Activated CD4-positive, CD25-positive, alpha-beta regulatory T cell treated with anti-CD3 and anti-CD28 coated beads, Interleukin-2, amount 50 U/mL, for 16 hours (primary cell): ENCODE measurements around the gene PALB2.
A peak's percentile ranks its signal among the peaks of the same experiment; 100 is the strongest.
"Not testable (repeated sequence)": the region's sequence is repeated elsewhere in the genome, so short reads cannot be mapped to it uniquely, and the experiment has no call there.

Source experiments
- DNase-seq: peaks from one replicate; pipeline ENCODE4 v3.0.0-alpha.2; 2020; ENCODE audit warnings: low read depth, low spot score

Gene PALB2

DNA sequence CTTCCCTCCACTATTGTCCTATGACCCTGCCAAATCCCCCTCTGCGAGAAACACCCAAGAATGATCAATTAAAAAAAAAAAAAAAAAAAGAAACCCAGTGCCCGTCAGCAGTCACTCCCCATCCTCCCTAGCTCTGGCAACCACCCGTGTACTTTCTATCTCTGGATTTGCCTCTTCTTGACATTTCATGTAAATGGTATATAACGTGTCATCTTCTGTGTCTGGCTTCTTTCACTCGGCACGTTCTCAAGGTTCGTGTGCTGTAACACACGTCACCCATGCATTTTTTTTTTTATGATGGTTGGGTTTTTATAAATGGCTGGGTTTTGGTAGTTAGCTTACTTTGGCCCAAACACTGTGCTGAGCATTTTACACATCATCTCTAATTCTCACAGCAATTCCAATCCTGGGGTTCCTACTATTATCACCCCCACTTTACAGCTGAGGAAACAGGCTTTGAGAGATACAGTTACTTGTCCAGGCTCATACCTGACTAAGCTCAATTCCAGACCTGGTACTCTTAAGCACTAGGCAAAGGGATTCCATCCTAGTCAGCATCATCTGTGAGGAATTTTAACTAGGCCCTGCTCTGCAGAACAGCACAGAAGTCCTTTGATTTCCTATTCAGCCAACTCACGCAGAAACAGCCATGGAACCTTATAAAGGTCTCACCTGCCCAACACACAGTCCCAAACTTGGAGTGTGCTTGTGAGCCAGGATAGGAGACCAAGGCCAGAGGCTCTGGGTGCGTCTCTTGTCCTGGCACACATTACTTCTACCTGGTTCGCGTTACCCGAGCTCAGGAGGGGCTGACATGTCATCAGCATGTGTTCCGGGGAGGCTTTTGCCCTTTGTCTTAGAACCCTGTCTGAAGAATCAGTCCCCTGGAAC is 56.7 kb downstream of the PALB2 start:
- no peak for DNase-seq

DNA sequence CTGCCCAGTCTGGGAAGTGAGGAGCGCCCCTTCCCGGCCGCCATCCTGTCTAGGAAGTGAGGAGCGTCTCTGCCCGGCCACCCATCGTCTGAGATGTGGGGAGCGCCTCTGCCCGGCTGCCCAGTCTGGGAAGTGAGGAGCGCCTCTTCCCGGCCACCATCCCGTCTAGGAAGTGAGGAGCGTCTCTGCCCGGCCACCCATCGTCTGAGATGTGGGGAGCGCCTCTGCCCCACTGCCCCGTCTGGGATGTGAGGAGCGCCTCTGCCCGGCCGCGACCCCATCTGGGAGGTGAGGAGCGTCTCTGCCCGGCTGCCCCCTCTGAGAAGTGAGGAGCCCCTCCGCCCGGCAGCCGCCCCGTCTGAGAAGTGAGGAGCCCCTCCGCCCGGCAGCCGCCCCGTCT is 57.8 kb downstream of the PALB2 start:
- not testable (repeated sequence) for DNase-seq

DNA sequence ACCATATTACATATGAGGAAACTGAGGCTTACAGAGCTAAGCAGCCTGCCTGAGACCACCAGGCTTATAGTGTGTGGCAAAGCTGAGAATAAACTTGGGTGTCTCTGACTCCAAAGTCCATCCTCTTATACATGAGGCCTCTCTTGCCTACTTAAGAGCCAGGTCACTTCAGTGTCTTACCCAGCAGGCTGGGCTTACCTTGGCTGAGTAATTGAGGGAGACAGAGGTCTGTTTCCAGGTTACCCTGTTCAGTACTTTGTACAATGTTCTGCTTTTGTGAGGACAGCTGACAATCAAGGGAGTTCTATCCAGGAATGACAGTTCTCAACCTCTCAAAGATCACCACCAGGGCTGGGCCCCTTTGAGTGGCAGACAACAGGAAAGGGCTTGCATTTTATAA is 59.3 kb downstream of the PALB2 start:
- no peak for DNase-seq

DNA sequence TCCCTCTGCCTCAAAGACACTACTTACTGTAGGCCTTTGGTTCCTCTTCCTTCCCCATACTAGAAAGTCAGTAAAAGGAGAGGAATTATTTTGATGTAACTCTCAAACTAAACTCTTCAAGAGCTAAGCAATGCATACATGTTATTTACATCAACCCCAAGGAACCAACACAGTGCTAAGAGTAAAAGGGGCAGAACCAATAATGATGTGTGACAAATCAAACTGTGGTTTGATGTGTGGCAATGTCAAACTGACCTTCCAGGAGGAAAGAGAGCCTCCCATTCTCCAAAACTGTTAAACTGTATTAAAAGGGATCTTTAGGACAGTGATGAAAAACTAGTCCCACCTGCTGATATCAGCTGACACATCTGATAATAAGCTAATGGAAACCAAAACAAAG is 60.7 kb downstream of the PALB2 start:
- no peak for DNase-seq

DNA sequence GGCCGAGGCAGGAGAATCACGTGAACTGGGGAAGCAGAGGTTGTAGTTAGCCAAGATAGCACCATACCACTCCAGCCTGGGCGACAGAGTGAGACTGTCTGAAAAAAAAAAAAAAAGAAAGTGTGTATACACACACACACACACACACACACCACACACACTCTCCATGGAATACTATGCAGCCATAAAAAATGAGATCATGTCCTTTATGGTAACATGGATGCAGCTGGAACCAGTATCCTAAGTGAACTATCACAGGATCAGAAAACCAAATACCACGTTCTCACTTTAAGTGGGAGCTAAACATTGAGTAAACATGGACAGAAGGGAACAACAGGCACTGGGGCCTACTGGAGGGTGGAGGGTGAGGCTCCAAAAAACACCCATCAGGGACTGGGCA is 61.7 kb downstream of the PALB2 start:
- DNase-seq = no peak

DNA sequence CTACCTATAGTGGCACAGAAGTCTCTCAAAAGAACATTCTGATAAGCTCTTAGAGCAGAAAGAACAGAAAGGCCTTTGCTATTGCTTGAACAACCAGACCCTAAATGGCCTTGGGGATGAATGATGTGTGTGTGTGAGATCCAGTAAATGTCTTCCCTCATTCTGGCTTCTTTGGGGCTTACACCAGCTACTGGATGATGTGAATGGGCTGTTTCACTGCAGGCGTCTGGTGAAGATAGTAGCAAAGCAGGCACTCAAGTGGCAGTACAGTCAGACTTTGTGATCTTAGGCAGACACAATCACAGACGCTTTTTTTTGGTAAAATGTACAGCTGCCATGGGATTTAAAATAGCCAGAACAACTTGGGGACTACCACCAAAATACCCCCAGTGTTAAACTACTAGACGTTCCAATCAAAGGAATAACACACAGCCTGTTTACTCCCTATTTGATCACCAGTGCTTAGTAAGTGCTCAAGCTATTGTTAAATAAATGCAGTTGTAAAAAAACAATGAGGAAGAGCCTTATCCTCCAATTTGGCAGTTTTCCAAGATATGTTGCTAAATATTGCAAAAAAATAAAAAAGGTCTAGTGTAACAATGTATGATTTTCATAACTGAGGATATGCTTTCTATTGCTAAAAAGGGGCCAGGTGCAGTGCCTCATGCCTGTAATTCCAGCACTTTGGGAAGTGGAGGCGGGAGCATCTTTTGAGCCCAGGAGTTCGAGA is 62.8 kb downstream of the PALB2 start:
- no peak for DNase-seq

DNA sequence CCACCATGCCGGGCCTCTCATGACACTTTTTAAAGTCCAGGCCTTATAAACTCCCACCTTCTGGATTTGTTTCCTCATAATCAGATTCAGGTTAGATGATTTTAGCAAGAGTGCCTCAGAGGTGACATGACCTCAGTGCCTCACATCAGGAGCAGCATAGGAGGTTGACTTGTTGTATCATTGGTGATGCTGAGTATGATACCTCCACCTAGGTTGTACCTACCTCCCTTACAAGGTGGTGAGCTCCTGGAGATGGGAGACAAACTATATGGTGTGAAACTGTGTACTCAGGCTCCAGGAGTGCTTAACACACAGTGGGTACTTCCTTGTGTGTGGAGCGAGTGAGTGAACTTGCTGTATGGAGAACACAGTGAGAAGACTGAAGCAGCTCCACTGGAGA is 63.6 kb downstream of the PALB2 start:
- no peak for DNase-seq

DNA sequence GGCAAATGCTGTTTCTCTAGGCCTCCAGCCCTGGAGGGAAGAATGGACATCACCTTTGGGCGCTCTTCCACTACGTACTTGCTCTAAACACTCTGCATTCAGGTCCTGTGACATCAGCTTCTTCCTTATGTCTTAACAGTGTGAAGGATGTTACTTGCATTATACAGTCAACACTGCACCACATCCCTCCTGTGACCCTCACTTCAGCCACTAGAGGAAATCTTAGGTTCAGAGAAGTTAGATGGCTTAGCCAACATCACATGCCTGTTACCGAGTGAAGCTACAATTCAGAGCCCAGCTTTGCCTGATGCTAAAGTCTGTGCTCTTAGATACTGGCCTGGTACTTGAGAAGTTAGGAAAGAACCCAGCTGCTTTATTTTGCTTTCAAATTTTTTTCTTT is 65.3 kb downstream of the PALB2 start:
- DNase-seq = no peak

DNA sequence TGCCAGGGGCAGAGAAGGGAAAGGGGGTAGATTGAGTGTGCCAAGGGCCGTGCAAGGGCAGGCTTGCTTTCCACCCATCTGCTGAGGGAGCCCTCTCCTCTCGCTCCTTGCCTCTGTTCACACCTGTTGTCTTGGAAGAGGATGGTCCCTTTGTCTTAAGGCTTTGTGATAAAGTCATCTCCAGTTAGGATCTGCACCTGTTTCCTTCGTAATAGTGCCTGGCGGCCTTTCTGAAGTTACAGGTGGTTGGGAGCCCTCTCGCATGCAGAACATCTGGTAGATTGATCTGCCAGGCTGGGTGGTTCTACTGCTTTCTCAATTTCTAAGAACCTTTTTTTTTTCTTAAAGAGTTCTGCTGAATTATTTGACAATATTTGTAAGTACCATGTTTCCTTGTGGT is 67.3 kb downstream of the PALB2 start:
- DNase-seq = no peak

DNA sequence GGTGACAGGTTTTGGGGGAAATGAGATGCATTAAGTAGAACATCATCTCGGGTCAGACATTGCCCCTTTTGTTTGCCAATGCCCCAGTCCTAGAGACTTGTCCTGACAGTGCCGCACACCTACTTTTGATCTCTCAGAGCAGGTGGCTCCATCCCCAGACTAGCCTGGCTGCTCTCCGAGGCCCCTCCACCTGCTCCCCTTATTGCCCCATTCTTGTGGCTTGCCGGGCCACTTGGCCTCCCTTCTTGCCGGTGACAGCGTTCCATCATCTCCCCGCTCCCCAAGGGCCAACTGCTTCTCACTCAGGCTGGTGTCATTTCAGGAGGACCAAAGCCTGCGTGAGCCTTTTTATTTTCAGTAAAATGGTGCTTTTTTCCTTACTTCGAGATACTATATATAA is 68.7 kb downstream of the PALB2 start:
- no peak for DNase-seq

DNA sequence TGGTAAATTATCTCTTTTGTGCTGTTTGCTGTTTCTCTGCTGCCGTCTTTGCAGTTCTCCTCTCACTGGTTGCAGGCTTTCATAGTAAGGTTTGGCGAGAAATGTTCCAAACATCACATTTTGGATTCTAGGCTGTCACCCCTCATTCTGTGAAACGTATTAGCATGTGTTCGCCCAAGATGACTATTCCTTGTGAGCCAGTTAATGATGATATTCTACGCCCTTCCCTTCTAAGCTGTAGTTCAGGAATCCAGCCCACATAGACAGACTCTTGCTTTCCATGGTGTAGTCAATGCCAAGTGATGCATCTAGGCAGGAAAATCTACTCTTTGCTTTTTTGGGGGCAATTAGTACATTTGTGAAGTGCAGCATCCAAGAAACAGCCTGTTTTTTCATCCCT is 69.2 kb downstream of the PALB2 start:
- DNase-seq = no peak

DNA sequence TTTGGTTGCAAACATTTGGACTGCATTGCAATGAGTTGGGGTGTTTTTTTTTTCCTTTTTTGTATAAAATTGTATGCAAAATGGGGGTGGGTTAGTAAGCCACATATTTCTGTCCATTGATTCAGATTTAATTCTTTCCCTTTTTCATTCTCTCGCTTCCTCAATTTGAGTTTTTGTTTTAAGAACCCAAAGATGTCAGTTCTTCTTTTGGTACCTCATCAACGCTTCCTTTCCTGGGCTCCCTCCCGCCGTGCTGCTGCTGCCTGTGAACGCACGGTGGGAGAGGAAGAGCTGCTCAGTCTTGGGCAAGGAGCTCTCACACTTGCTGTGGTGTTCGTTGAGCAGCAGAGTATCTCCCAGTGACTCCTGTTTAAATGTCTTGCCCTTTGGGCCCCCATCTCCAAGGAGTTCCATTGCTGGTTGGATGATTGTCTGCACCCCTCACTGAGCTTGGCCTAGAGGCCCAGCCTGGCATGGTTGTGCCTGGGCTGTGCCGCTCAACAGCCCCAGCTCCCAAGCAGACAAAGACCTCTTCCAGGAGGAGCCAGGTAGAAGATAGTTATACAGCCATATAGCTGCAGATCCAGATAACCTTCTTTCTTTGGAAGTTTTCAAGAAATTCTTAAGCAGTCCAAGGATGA is 70.0 kb downstream of the PALB2 start:
- DNase-seq = no peak

DNA sequence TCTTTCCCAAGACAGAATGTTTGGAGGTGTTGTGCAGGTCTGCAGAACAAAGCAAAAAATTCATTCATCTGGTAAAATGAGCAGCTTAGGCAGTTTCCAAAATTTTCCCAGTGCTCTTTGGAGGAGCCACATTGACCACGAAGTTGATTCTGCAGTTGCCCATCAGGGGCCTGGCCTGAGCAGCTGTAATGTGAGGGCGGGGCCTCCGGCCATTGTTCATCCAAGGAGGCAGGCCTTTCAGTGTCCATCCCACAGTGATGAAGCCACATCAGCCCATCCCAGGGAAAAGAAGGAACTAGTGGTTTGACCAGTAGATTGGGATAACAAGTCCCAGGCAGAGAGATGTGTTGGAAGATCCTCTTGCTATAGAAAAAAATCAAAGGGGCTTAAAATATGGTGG is 73.5 kb downstream of the PALB2 start:
- no peak for DNase-seq

DNA sequence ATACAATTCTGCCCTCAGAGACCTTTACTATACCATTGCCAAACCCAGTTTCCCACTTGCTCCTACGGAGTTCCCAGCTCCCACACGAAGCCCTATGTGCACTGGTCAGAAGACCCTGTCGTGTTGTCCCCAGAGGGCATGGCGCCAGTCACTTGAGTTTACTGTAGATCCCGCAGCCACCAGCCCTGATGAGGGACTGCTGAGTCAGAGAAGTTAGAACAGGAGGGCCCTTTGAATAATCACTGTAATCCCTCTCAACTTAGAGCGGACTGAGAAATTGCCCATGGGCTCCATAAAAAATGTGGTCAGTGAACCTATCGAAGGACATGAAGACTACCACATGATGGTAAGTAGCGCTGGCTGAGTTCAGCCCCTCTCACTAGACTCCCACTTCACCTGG is 74.4 kb downstream of the PALB2 start:
- DNase-seq = no peak

DNA sequence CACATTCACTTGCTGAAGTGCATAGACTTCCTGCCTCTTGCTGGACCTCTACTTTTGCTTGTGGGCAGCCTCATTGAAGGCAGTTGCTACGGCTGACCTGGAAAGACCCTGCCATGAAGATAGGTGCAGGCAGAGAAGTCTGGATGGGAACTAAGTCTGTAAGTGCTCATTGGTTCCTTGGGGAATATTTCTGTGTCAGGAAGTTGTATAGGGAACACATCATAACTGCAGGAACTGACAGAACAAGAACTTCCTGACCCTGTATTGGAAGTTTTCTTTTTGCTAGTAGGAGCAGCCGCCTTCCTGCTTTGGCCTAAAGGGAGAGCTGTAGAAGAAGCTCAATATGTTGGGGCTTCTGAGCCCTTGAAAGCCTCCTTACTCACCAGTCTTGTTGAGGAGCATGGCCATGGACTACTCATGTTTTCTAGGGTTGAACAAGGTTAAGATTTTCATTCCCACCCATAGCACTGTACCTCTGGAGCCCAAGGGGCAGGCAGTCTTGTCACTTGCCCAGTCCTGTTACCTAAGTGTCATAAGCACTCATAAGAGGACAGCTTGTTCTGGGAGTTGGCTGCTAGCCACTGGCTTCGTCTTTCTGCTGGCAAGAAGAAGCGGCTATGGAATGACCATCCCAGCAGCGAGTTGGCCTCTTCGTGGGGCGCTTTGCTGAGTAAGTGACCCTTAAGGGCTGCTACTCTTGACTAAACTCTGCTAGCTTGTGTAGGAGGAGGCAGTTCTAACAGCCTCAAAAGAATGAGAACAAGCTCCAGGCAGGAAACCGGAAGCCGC is 76.3 kb downstream of the PALB2 start:
- DNase-seq = no peak

DNA sequence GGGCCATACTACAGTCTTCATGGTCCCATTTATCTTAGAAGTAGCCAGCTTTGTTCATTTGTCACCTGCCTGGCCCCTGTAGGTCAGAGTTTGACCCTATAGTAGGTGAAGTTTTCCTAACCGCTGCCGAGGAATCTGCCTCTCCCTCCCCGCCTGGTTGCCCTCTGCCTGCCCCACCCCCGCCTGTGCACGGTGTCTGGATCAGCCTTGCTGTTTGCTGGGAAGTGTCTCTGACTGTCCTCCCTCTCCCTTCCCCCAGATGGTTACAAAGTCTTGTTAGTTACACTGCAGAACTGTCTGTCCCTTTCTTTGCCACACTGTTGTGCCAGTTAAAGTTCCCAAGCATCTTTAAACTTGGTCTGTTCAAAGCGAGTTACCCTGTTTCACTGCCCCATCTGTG is 77.9 kb downstream of the PALB2 start:
- DNase-seq = no peak

DNA sequence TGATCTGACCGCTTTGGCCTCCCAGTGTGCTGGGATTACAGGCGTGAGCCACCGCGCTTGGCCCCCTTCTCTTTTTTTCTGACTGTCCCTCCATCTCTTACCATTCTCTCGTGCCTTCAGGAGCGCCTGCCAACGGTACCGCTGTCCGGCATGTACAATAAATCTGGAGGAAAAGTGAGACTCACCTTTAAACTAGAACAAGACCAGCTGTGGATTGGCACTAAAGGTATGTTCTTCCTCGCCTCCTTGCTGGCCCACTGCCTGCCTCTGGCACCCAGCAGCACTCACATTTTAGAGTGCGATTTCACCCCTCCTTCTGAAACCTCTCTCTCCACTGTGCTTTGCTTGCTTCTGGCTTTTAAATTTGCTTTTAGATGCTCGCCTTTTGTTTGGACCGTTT is 78.6 kb downstream of the PALB2 start:
- DNase-seq = no peak

DNA sequence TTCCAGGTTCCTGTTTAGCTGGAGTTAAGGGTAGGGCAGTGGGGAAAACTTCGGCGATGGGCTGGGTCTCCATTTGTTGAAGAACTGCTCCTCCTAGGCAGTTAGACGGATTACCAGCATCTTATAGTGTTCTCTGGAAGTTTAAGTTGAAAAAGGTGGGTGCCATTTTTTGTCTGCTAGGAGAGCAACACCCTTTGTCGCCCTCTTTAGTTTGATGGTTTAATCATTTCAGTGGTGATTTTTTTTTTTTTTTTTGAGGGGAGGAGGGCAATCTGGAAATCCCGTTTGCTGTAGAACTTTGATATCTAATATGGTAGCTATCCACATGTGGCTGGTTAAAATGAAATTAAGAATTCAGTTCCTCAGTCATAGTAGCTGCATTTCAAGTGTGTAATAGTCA is 79.5 kb downstream of the PALB2 start:
- no peak for DNase-seq

DNA sequence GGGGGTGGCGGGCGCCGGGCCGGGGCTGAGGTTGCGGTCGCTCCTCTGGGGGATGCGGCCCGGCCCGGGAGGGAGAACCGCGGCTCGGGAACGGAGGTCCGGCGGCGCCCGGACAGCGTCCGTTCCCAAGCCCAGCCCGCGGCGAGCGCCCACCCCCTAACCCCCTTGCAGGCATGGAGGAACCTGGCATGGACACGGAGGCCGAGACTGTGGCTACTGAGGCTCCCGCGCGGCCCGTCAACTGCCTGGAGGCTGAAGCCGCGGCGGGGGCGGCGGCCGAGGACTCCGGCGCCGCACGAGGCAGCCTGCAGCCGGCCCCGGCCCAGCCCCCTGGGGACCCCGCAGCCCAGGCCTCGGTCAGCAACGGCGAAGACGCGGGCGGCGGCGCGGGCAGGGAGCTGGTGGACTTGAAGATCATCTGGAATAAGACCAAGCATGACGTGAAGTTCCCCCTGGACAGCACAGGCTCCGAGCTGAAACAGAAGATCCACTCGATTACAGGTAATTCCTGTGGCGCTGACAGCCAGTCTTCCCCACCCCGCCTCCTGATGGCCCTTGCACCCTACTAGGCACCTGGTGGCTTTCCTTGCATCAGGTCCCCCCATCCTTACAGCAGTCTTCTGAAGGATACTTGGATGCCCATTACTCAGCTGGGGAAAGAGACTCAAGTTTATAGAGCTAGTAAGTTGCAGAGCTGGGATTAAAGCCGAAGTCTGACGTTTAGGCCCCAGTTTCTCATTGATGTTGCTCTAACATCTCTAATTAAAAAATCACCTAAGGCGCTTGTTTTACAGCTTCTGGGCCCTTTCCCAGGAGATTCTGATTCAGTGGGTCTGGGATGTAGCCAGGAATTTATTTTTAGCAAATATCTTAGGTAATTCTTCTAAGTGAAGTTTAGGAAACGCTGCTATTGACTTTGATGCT is 83.1 kb downstream of the PALB2 start:
- DNase-seq = no peak

DNA sequence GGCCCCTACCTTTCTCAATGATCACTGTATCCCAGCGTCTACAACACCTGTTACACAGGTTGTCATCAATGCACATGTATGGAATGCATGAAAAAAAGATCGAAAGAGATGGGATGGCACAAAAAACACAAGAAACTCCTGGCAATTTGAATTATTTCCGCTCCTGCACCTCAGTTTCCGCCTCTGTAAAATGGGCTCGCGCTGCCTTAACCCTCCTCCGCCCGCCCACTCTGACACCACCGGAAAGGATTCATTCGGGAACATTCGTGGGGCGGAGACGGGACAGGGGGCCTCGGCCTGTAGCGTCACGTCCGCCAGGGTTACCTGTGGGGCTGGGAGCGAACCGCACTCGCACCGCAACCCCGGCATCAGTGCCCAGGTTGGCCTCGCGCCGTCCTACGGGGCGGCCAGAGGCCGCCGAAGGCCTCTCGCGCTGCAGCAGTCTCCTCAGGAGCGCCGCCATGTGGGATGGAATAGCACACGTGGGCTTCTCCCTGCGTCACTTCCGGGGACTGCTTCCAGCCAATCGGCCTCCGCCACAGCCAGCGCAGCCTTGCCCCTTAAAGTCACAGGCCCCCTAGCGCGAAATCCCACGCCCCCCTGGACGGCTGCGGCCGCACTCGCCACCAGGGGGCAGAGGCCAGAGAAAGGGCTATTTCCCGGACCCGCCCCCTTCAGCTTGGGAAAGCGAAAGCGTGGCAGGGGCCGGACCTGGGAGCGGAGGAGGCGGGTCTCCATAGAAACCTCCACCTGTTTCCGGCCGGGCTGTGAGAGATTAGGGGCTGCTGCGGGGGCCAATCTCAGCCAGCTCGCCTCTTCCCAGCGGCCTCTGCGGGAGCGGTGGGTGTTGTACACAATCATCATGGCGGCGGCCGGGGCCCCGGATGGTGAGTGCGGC is 84.0 kb downstream of the PALB2 start, which contains the start of the genes EARS2 and UBFD1:
EARS2 (minus strand) TSS at position 470 of the 898 bp plus-strand sequence; CDS start at position 463, 7 bp downstream.
UBFD1 (plus strand) TSS at position 847 of the 898 bp plus-strand sequence; CDS start at position 863, 16 bp downstream.
- peak; percentile 95 for DNase-seq
